CD8-positive, alpha-beta memory T cell (primary cell): ENCODE results near the gene RTL10. TPM values are rescaled to one million over a fixed set of nuclear protein-coding genes. Genes with fewer than 3 reads are reported as not detected.

Experiments
- CTCF ChIA-PET: fragments of 350-600 bp; sonication (Branson Sonifier 250); formaldehyde crosslinking; loops from one replicate; lab custom pipeline; 2021; ENCODE audit warnings: antibody characterized with exemption; lab: Charles Lee
- POLR2A ChIA-PET: fragments of 350-600 bp; sonication (Branson Sonifier 250); formaldehyde crosslinking; loops from one replicate; lab custom pipeline; 2021; ENCODE audit warnings: antibody characterized with exemption; lab: Charles Lee
- DNase-seq, 5 donors: peaks; one replicate each; pipeline versions ENCODE4 v3.0.0 to v3.0.0-alpha.2; 2020 to 2022; ENCODE audit warnings: mixed read lengths in 1 of 5
- H3K27ac ChIP-seq: one replicate; pipeline ENCODE4 v1.7.0; 2013; ENCODE audit warnings: low read depth, mild to moderate bottlenecking, low read length, moderate library complexity
- H3K27me3 ChIP-seq: 2 replicates; pipeline ENCODE4 v1.7.0; 2013; ENCODE audit warnings: low read length, mild to moderate bottlenecking; ENCODE audit not compliant: insufficient read depth, poor library complexity, severe bottlenecking
- H3K36me3 ChIP-seq: 2 replicates; pipeline ENCODE4 v1.7.0; 2013; ENCODE audit warnings: mild to moderate bottlenecking, low read length, moderate library complexity; ENCODE audit not compliant: insufficient read depth
- H3K4me1 ChIP-seq: 2 replicates; pipeline ENCODE4 v1.7.0; 2013; ENCODE audit warnings: mild to moderate bottlenecking, low read length, moderate library complexity; ENCODE audit not compliant: insufficient read depth
- H3K4me3 ChIP-seq: 2 replicates; pipeline ENCODE4 v1.7.0; 2013; ENCODE audit warnings: mild to moderate bottlenecking, low read length
- H3K9me3 ChIP-seq: 2 replicates; pipeline ENCODE4 v1.7.0; 2013; ENCODE audit warnings: mild to moderate bottlenecking, low read length
- H3K27ac Mint-ChIP-seq, 8 donors: one replicate each; pipeline ENCODE4 v1.8.0; 2020 to 2021; ENCODE audit warnings: mixed read lengths in 8 of 8, mild to moderate bottlenecking in 6 of 8, inconsistent platforms in 3 of 8, moderate library complexity in 3 of 8
- H3K27me3 Mint-ChIP-seq, 2 donors: one replicate each; pipeline ENCODE4 v1.8.0; 2020 to 2021; ENCODE audit warnings: mixed read lengths in 2 of 2, mild to moderate bottlenecking in 1 of 2, moderate library complexity in 1 of 2
- H3K36me3 Mint-ChIP-seq, 3 donors: one replicate each; pipeline ENCODE4 v1.8.0; 2020 to 2021; ENCODE audit warnings: mixed read lengths in 3 of 3, inconsistent platforms in 1 of 3, mild to moderate bottlenecking in 1 of 3
- H3K4me1 Mint-ChIP-seq, 3 donors: one replicate each; pipeline ENCODE4 v1.8.0; 2020 to 2021; ENCODE audit warnings: mixed read lengths in 3 of 3, inconsistent platforms in 1 of 3, mild to moderate bottlenecking in 1 of 3
- H3K4me3 Mint-ChIP-seq, 7 donors: one replicate each; pipeline ENCODE4 v1.8.0; 2020 to 2021; ENCODE audit warnings: mixed read lengths in 7 of 7, mild to moderate bottlenecking in 6 of 7, moderate library complexity in 4 of 7, inconsistent platforms in 2 of 7
- H3K9me3 Mint-ChIP-seq, 5 donors: one replicate each; pipeline ENCODE4 v1.8.0; 2020 to 2022; ENCODE audit warnings: mixed read lengths in 5 of 5, mild to moderate bottlenecking in 3 of 5, moderate library complexity in 2 of 5, inconsistent platforms in 1 of 5
- polyA plus RNA-seq: library from polyadenylated mRNA; unstranded; fragments of 300-500 nt; fragmentation: Illumina TruSeq; gene quantifications from one replicate; pipeline ENCODE4 v1.2.3, GENCODE V29; 2021
- total RNA-seq, 2 experiments: library from RNA; stranded (reverse); gene quantifications; one replicate each; pipeline ENCODE4 v1.2.3, GENCODE V29; 2021

Gene RTL10, protein sequence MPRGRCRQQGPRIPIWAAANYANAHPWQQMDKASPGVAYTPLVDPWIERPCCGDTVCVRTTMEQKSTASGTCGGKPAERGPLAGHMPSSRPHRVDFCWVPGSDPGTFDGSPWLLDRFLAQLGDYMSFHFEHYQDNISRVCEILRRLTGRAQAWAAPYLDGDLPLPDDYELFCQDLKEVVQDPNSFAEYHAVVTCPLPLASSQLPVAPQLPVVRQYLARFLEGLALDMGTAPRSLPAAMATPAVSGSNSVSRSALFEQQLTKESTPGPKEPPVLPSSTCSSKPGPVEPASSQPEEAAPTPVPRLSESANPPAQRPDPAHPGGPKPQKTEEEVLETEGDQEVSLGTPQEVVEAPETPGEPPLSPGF
- total RNA-seq (10 to 100 TPM; 18.1 to 23.2 TPM), polyA plus RNA-seq (10.8 TPM)

DNA sequence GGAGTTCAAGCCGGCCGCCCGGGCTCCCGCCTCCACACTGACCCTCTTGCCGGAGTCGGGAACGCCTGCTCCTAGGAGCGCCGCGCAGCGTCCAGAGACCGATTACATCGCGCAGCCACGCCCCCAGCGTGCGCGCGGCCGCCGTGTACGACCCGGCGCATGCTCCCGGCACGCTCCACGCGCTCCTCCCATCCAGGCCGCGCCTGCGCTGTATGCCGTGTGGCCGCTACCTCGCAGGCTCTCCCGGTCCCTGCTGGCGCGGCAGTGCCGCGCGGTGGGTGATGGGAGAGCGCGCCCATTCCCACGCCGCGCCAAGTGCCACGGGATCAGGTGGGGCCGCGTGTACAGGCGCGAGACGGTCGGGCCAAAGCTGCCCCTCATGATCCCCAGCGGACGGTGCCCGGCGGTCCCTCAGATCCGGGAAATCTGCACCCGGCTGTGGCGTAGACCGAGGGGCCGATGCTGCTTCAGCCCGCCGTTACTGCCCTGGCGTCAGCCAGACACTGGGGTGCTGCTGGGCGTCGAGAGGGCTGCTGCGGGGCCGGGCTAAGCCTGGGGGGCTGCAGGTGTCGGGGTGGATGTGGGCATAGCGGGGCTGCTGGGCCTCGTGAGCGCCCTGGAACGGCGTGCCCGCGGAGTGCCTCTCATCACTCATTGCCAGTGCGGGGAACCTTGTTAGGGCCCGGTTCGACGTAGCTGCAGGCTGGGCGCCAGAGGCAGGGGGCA is at the start of gene RTL10, which contains the start of gene GNB1L:
TSS of gene RTL10 (minus strand) at position 97 of the 726 bp plus-strand sequence. CDS start 2,613 bp downstream, outside the sequence.
TSS of gene GNB1L (minus strand) at position 97 of the 726 bp plus-strand sequence. CDS start 33,519 bp downstream, outside the sequence.
- Histone ChIP-seq H3K27ac (peak within 1 kb of the TSS; percentile 97), H3K4me1 (peaks cover 27% of the 10 kb centered on the region), H3K36me3 (peaks cover 20% of the 10 kb centered on the region), H3K4me3 (peak within 1 kb of the TSS; percentile 90), H3K27me3 (no peaks in the 10 kb centered on the region), H3K9me3 (no peaks in the 10 kb centered on the region)
- H3K36me3 Mint-ChIP-seq = peaks cover 0 to 38% (median 0%) of the 10 kb centered on the region in 3 donors
- H3K27me3 Mint-ChIP-seq = no peaks in the 10 kb centered on the region
- H3K27ac Mint-ChIP-seq = peak within 1 kb of the TSS; percentile 94 to 98 (median 96)
- H3K9me3 Mint-ChIP-seq = no peaks in the 10 kb centered on the region
- H3K4me3 Mint-ChIP-seq = peak within 1 kb of the TSS; percentile 91 to 99 (median 94)
- H3K4me1 Mint-ChIP-seq = peaks cover 29 to 55% (median 42%) of the 10 kb centered on the region in 3 donors
- peak; percentile 94 to 96 (median 95) for DNase-seq
- CTCF ChIA-PET = interaction anchor here (1.1 to 3.1 kb wide), 2 partner anchors 37 to 256 kb away, joined by 3 to 10 read pairs; no protein-coding TSS in a partner anchor
- POLR2A ChIA-PET = interaction anchor here (1.0 to 2.7 kb wide), 2 partner anchors 35 to 37 kb away, joined by 3 to 25 read pairs; no protein-coding TSS in a partner anchor

DNA sequence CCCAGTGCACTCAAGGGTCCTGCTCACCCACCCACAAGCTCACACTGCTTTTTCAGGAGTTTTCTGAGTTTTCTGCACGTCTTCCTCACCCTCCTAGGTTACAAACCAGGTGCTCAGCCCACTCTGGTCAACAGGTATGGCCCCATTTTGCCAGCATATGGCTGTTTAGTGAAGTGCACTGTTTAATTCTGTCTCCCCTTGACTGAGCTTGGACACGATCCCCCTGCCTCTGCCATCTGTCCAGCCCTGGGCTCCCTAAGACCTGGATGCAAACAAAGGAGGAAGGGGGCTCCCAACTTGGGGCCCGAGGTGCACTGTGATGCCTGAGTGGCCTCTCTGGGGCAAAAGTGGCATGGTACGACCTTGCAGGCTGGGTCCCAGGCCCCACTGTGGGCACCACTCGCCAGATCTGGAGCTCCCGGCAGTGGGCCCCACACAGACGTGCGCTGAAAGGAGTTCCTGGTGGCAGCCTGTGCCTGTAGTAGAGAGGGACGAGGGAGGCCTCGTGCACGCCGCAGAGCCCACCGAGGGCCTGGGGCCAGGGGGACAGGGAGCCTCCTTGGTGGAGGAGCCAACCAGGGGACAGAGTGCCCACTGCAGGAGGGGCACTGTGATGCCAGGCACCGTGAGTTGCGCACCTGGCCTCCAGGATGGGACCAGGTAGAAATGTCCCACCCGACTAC is 49.6 kb upstream of the RTL10 start:
- Mint-ChIP-seq H3K4me1 (no peaks in the 10 kb centered on the region), H3K27ac (no peak overlapping the region), H3K4me3 (peak overlapping the region in 1 of 7 donors; percentile 32), H3K36me3 (peaks cover 2 to 35% (median 6%) of the 10 kb centered on the region in 3 donors), H3K9me3 (no peaks in the 10 kb centered on the region), H3K27me3 (no peaks in the 10 kb centered on the region)
- Histone ChIP-seq H3K4me3 (no peak overlapping the region), H3K4me1 (peaks cover under 1% of the 10 kb centered on the region), H3K9me3 (no peaks in the 10 kb centered on the region), H3K36me3 (no peaks in the 10 kb centered on the region), H3K27ac (no peak overlapping the region), H3K27me3 (no peaks in the 10 kb centered on the region)
- no peak for DNase-seq
- ChIA-PET POLR2A (interaction anchor here (0.9 kb wide), 1 partner anchor 12 kb away, joined by 3 read pairs; no protein-coding TSS in a partner anchor), CTCF (interaction anchor here (1.3 to 5.3 kb wide), 3 partner anchors 10 to 174 kb away, joined by 3 to 35 read pairs (median 4); no protein-coding TSS in a partner anchor)

DNA sequence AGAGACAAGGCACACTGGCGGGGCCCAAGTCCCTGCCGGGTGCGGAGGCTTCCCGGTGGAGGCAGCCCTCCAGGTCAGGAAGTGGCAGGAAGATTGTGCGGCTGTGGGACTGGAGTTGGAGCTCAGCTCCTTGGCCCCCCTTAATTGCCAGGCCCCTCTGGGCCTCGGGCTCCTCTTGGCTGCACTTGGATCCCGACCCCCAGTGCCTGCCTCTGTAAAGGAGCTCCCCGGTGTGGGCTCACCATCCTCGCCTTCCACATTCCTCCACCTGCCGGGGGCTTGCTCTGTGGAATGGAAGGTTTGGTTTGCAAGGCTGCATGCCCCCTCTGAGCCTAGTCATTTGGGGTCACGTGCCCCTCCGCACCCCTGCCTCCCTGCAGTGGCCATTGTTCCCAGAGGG is 48.8 kb upstream of the RTL10 start:
- ChIA-PET CTCF (interaction anchor here (1.3 to 5.3 kb wide), 2 partner anchors 147 to 173 kb away, joined by 3 to 35 read pairs; no protein-coding TSS in a partner anchor), POLR2A (no interaction called here)
- no peak overlapping the region for H3K27ac ChIP-seq
- Mint-ChIP-seq H3K9me3 (no peaks in the 10 kb centered on the region), H3K4me3 (no peak overlapping the region), H3K36me3 (peaks cover 2 to 38% (median 4%) of the 10 kb centered on the region in 3 donors), H3K4me1 (no peaks in the 10 kb centered on the region), H3K27me3 (no peaks in the 10 kb centered on the region), H3K27ac (no peak overlapping the region)
- no peak overlapping the region for H3K4me3 ChIP-seq
- no peaks in the 10 kb centered on the region for H3K36me3 ChIP-seq
- no peak for DNase-seq
- no peaks in the 10 kb centered on the region for H3K27me3 ChIP-seq
- no peaks in the 10 kb centered on the region for H3K4me1 ChIP-seq
- no peaks in the 10 kb centered on the region for H3K9me3 ChIP-seq

DNA sequence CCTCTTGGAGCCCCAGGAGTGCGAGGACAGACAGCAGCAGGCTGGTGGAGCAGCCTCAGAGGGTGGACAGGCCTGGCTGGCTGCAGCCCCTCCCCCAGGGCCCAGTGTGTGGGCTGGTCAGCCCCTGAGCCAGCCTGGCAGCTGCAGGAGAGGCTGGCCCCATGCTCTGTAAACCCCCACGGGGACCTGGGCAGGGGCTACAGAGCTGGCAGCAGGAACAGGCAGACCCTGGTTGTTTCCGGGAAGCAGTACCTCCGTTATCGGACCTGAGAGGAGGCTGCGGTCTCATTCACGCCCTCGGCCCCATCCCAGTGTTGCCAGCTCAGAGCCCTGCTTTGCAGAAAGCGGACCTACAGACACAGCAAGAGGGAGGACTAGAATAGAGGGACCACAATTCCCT is 48.4 kb upstream of the RTL10 start:
- Histone ChIP-seq H3K4me3 (no peak overlapping the region), H3K9me3 (no peaks in the 10 kb centered on the region), H3K27ac (no peak overlapping the region), H3K27me3 (no peaks in the 10 kb centered on the region), H3K4me1 (no peaks in the 10 kb centered on the region), H3K36me3 (no peaks in the 10 kb centered on the region)
- Mint-ChIP-seq H3K27me3 (no peaks in the 10 kb centered on the region), H3K27ac (no peak overlapping the region), H3K4me1 (no peaks in the 10 kb centered on the region), H3K9me3 (no peaks in the 10 kb centered on the region), H3K36me3 (peaks cover 0 to 34% (median 4%) of the 10 kb centered on the region in 3 donors), H3K4me3 (no peak overlapping the region)
- DNase-seq = no peak
- POLR2A ChIA-PET = no interaction called here
- CTCF ChIA-PET = interaction anchor here (1.3 to 5.3 kb wide), 2 partner anchors 147 to 173 kb away, joined by 3 to 35 read pairs; no protein-coding TSS in a partner anchor

DNA sequence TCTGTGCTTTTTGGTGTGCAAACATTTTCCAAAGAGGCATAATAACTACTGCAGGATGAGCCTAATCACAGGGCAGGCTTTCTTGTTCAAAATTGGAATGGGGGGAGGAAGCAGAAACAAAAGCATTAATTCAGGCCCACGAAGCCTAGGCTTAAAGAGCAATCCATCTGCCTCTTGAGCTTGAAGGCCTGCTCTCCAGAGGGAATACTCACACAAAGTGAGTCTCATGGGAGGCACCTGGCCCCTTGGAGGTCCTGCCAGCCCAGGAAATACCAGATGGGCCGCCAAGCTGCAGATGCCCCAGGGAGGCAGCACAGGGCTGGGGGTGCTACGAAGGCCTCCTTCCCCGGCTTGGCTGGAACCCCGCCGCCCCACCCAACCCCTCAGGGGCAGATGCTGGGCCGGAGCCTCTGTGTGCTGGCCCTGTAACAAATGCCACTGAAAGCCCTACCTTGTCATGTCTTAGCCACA is 47.6 kb upstream of the RTL10 start:
- H3K4me1 Mint-ChIP-seq = no peaks in the 10 kb centered on the region
- H3K4me3 Mint-ChIP-seq = no peak overlapping the region
- Histone ChIP-seq H3K9me3 (no peaks in the 10 kb centered on the region), H3K27ac (no peak overlapping the region), H3K4me1 (no peaks in the 10 kb centered on the region), H3K36me3 (no peaks in the 10 kb centered on the region), H3K4me3 (no peak overlapping the region), H3K27me3 (no peaks in the 10 kb centered on the region)
- H3K9me3 Mint-ChIP-seq = no peaks in the 10 kb centered on the region
- no peaks in the 10 kb centered on the region for H3K27me3 Mint-ChIP-seq
- H3K27ac Mint-ChIP-seq = no peak overlapping the region
- H3K36me3 Mint-ChIP-seq = peaks cover 0 to 37% (median 6%) of the 10 kb centered on the region in 3 donors
- ChIA-PET POLR2A (no interaction called here), CTCF (interaction anchor here (5.3 kb wide), 1 partner anchor 172 kb away, joined by 35 read pairs; no protein-coding TSS in a partner anchor)
- DNase-seq = no peak

DNA sequence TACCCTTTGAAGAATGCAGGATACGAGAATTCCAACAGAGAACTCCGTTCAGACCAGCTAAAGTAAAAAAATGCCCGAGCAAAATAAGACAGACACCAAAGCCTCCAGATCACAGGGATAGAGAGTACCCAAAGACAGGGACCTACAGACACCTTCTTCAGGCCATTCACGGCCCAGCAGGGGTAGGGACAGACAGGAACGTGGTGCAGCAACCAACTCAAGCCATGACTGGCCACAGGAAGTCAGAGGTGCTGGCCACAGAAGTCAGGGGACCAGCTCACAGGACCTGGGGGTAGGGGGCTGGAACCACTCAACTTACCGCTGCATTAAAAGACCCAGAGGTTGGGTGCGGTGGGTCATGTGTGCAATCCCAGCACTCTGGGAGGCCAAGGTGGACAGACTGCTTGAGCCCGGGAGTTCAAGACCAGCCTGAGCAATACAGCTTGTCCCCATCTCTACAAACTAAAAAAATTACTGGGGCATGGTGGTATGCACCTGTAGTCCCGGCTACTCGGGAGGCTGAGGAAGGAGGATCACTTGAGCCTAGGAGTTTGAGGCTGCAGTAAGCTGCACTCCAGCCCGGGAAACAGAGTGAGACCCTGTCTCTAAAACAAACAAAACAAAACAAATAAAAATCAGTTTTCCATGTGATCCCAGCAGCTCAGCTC is 47.0 kb upstream of the RTL10 start:
- ChIA-PET POLR2A (no interaction called here), CTCF (interaction anchor here (5.3 kb wide), 1 partner anchor 172 kb away, joined by 35 read pairs; no protein-coding TSS in a partner anchor)
- no peaks in the 10 kb centered on the region for H3K36me3 ChIP-seq
- peaks cover 0 to 39% (median 6%) of the 10 kb centered on the region in 3 donors for H3K36me3 Mint-ChIP-seq
- no peaks in the 10 kb centered on the region for H3K27me3 Mint-ChIP-seq
- no peaks in the 10 kb centered on the region for H3K9me3 ChIP-seq
- H3K4me1 Mint-ChIP-seq = no peaks in the 10 kb centered on the region
- DNase-seq = no peak
- H3K9me3 Mint-ChIP-seq = no peaks in the 10 kb centered on the region
- H3K27ac Mint-ChIP-seq = peak overlapping the region in 1 of 8 donors; percentile 54
- H3K4me3 ChIP-seq = no peak overlapping the region
- H3K4me1 ChIP-seq = peaks cover 5% of the 10 kb centered on the region
- no peak overlapping the region for H3K27ac ChIP-seq
- H3K4me3 Mint-ChIP-seq = no peak overlapping the region
- no peaks in the 10 kb centered on the region for H3K27me3 ChIP-seq
